Gastroesophageal sphincter (tissue), 4 donors: ENCODE data around the gene SLC39A10. TPM values are rescaled to one million over a fixed set of nuclear protein-coding genes. Genes with fewer than 3 reads are reported as not detected.

Experiments used
- ATAC-seq: fragments of 150-250 bp; one replicate; pipeline ENCODE4 v1.9.1; 2016; ENCODE audit warnings: mild to moderate bottlenecking, moderate library complexity
- H3K27ac ChIP-seq, 4 donors: fragments of 200-600 bp; sonication (generic) in 3 of 4; 1 replicate in 3 of 4; 2 replicates in 1 of 4; pipeline ENCODE4 v1.5.1; 2016 to 2019
- H3K27me3 ChIP-seq: fragments of 200-600 bp; sonication (generic); one replicate; pipeline ENCODE4 v1.5.1; 2019
- H3K36me3 ChIP-seq, 2 donors: fragments of 200-600 bp; sonication (generic); one replicate each; pipeline ENCODE4 v1.5.1; 2019; ENCODE audit warnings: control low read depth in 1 of 2
- H3K4me1 ChIP-seq, 3 donors: fragments of 200-600 bp; sonication (generic); 1 replicate in 2 of 3; 2 replicates in 1 of 3; pipeline ENCODE4 v1.5.1; 2016 to 2019; ENCODE audit warnings: control low read depth in 2 of 3
- H3K4me3 ChIP-seq, 2 donors: fragments of 200-600 bp; sonication (generic); one replicate each; pipeline ENCODE4 v1.5.1; 2019; ENCODE audit warnings: mild to moderate bottlenecking in 1 of 2, moderate library complexity in 1 of 2
- H3K9me3 ChIP-seq, 3 donors: fragments of 200-600 bp; sonication (generic); one replicate each; pipeline ENCODE4 v1.5.1; 2017 to 2019; ENCODE audit warnings: control low read depth in 2 of 3
- CTCF ChIP-seq, 4 experiments: fragments of 200-600 bp in 2 of 4; fragments of 450-650 bp in 2 of 4; sonication (generic) in 1 of 4; IDR thresholded peaks; one replicate each; pipeline ENCODE4 v1.5.1; 2017 to 2019; ENCODE audit warnings: antibody characterized with exemption in 4 of 4, mild to moderate bottlenecking in 2 of 4, moderate library complexity in 2 of 4
- EP300 ChIP-seq: sonication (generic); formaldehyde crosslinking; IDR thresholded peaks from one replicate; pipeline ENCODE4 v1.6.1; 2017; ENCODE audit warnings: antibody characterized with exemption, mild to moderate bottlenecking
- POLR2A ChIP-seq, 2 donors: fragments of 450-650 bp; IDR thresholded peaks; one replicate each; pipeline ENCODE4 v1.6.1; 2017; ENCODE audit warnings: antibody characterized with exemption in 2 of 2, mild to moderate bottlenecking in 2 of 2, moderate library complexity in 1 of 2
- POLR2AphosphoS5 ChIP-seq: sonication (generic); formaldehyde crosslinking; IDR thresholded peaks from one replicate; pipeline ENCODE4 v1.6.1; 2017; ENCODE audit warnings: antibody characterized with exemption
- WGBS, 2 donors: methylation state at CpG; one replicate each; pipeline ENCODE4 v1.1.5; 2018; ENCODE audit warnings: low coverage in 1 of 2; 5-methylcytosine and 5-hydroxymethylcytosine counted together
- total RNA-seq, 4 donors: library from RNA; depleted of rRNA; stranded (reverse); fragments of >200 nt; gene quantifications; one replicate each; pipeline ENCODE4 v1.1.0, GENCODE V29; 2016

Gene SLC39A10, protein sequence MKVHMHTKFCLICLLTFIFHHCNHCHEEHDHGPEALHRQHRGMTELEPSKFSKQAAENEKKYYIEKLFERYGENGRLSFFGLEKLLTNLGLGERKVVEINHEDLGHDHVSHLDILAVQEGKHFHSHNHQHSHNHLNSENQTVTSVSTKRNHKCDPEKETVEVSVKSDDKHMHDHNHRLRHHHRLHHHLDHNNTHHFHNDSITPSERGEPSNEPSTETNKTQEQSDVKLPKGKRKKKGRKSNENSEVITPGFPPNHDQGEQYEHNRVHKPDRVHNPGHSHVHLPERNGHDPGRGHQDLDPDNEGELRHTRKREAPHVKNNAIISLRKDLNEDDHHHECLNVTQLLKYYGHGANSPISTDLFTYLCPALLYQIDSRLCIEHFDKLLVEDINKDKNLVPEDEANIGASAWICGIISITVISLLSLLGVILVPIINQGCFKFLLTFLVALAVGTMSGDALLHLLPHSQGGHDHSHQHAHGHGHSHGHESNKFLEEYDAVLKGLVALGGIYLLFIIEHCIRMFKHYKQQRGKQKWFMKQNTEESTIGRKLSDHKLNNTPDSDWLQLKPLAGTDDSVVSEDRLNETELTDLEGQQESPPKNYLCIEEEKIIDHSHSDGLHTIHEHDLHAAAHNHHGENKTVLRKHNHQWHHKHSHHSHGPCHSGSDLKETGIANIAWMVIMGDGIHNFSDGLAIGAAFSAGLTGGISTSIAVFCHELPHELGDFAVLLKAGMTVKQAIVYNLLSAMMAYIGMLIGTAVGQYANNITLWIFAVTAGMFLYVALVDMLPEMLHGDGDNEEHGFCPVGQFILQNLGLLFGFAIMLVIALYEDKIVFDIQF
- total RNA-seq: 10 to 100 TPM in 1 of 4 donors, 1 to 10 TPM in 3; 7.1 to 14.6 (median 9.5) TPM

GRCh38 chr2:195656859-195657633 is at the start of gene SLC39A10:
SLC39A10 (plus strand) TSS chr2:195657226; CDS start chr2:195680043, 22,817 bp downstream.
- Histone ChIP-seq H3K27ac (peak within 1 kb of the TSS; percentile 91 to 100 (median 100)), H3K4me1 (peaks cover 0 to 32% (median 13%) of the 10 kb centered on the region in 3 donors), H3K27me3 (no peaks in the 10 kb centered on the region), H3K9me3 (no peaks in the 10 kb centered on the region), H3K36me3 (no peaks in the 10 kb centered on the region), H3K4me3 (peak within 1 kb of the TSS; percentile 69 to 96)
- TF ChIP-seq POLR2A (IDR thresholded peaks at IDR 0.05) (peak; percentile 94 to 95), CTCF (IDR thresholded peaks at IDR 0.05) (peak in 3 of 4 experiments; percentile 41 to 73 (median 68)), EP300 (no peak), POLR2AphosphoS5 (peak; percentile 99)
- ATAC-seq: peak; percentile 96
- 0% methylated on average over 5 of the region's 85 CpGs; no CpG with 5 or more reads in 1 of the 2 donors for WGBS, 2 donors

GRCh38 chr2:195608768-195609454 is 48.1 kb upstream of the SLC39A10 start:
- TF ChIP-seq POLR2A (IDR thresholded peaks at IDR 0.05): no peak
- TF ChIP-seq CTCF (IDR thresholded peaks at IDR 0.05): no peak
- TF ChIP-seq POLR2AphosphoS5: no peak
- TF ChIP-seq EP300: no peak
- ATAC-seq: no peak
- no peaks in the 10 kb centered on the region for H3K36me3 ChIP-seq
- WGBS, 2 donors: 63 to 75% methylated on average over 4 to 7 of the region's 7 CpGs
- no peaks in the 10 kb centered on the region for H3K27me3 ChIP-seq
- peaks cover 2 to 17% (median 9%) of the 10 kb centered on the region in 3 donors for H3K4me1 ChIP-seq
- H3K4me3 ChIP-seq: no peak overlapping the region
- no peaks in the 10 kb centered on the region for H3K9me3 ChIP-seq
- H3K27ac ChIP-seq: no peak overlapping the region

- Histone ChIP-seq H3K4me3 (no peak overlapping the region), H3K27me3 (no peaks in the 10 kb centered on the region), H3K36me3 (no peaks in the 10 kb centered on the region), H3K4me1 (peaks cover 3 to 22% (median 12%) of the 10 kb centered on the region in 3 donors), H3K27ac (no peak overlapping the region), H3K9me3 (no peaks in the 10 kb centered on the region)
- no peak for ATAC-seq
- TF ChIP-seq CTCF (IDR thresholded peaks at IDR 0.05) (no peak), POLR2A (IDR thresholded peaks at IDR 0.05) (no peak), EP300 (no peak), POLR2AphosphoS5 (no peak)
Observed at GRCh38 chr2:195610717-195611116, 46.3 kb upstream of the SLC39A10 start.

DNA sequence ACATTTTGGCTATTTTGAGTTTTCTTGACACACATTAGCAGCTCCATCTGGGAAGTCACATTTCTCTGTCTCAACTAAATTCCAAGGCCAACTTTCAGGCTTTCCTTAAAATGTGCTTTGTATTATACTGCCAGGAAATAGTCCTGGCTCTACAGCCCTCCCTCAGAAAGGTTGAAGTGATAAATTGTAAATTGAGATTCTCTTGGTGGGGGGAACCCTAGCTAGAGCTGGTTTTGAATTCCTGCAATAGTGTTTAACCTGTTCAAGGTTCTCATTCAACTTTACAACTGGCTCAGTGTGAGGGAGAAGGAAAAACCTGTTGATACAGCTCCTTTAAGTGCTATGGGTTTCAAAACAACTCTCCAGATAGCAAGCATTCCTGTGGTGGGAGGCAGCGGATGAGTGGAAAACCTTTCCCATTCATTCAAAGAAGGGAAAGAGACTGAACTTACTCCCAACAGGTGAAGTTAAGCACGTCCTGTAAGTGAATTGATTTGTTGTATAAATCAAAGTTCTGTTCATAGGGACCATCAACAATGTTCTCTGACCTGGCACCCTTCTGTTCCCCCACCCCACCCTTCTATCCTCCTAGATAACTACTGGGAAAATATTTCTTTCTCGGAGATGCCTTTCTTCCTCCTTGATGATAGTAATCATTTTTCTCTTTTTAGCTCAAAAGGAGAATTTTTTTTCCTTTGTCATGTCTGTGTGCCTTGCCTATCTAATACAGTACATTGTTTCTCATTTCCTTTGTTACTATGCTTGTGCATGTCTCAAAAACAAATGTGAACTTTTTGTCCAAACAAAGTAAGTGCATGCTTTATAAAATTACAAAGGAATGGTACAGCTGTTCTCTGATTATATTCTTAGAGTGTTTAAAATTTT is 44.2 kb upstream of the SLC39A10 start:
- Histone ChIP-seq H3K36me3 (no peaks in the 10 kb centered on the region), H3K9me3 (no peaks in the 10 kb centered on the region), H3K27me3 (no peaks in the 10 kb centered on the region), H3K4me1 (peaks cover 3 to 22% (median 12%) of the 10 kb centered on the region in 3 donors), H3K27ac (peak overlapping the region in 3 of 4 donors; percentile 27 to 40 (median 37)), H3K4me3 (no peak overlapping the region)
- WGBS, 2 donors: 11 to 13% methylated on average over 2 to 3 of the region's 3 CpGs
- TF ChIP-seq CTCF (IDR thresholded peaks at IDR 0.05): no peak
- no peak for ATAC-seq
